ENCODE results near the gene ACYP2.

DNA sequence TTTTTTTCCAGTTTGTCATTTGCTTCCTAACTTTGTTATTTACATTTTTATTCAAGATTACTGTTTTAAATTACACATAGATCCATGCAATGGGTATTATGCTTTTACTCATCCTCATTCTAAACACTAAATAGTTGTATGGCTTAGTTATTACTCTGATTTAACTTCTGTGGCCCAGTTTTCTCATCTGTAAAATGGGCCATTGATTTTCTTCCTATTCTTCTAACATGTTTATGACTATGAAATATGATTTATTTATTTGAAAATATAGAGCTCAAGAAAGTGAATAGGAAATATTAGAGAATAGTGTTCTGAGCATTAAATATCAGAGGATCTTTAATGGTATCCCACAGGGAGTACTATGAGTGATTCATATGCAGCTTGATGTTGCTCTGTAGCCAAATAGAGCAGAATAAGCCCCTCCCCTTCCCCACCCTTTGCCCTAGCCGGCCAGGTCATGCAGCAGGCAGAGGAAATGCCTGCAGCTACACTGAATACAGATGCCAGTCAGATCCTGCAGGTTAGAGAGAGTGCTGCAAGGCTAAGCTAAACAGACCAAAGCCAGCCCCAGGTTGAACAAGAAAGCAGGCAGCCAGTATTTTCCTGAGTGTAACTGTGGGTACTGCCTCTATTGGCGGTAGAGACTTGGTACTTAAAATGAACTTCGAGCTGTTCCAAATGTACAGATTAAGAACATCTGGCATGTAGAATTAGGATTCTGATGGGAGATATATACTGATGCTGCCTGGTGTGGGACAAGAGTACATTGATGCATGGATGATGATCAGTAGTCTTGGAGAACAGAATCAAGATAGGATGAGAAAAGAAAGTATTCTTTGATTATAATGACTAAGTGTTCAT lies 11.7 kb upstream of the ACYP2 start:
- no peak for TF ChIP-seq POLR2A (IDR thresholded peaks at IDR 0.05)
- TF ChIP-seq, protein P1, sequence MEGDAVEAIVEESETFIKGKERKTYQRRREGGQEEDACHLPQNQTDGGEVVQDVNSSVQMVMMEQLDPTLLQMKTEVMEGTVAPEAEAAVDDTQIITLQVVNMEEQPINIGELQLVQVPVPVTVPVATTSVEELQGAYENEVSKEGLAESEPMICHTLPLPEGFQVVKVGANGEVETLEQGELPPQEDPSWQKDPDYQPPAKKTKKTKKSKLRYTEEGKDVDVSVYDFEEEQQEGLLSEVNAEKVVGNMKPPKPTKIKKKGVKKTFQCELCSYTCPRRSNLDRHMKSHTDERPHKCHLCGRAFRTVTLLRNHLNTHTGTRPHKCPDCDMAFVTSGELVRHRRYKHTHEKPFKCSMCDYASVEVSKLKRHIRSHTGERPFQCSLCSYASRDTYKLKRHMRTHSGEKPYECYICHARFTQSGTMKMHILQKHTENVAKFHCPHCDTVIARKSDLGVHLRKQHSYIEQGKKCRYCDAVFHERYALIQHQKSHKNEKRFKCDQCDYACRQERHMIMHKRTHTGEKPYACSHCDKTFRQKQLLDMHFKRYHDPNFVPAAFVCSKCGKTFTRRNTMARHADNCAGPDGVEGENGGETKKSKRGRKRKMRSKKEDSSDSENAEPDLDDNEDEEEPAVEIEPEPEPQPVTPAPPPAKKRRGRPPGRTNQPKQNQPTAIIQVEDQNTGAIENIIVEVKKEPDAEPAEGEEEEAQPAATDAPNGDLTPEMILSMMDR (IDR thresholded peaks at IDR 0.05): peak in 1 of 6 experiments; percentile 26
